ENCODE results near the gene ANKRD16.
A peak's percentile ranks its signal among the peaks of the same experiment; 100 is the strongest.
"Not testable (repeated sequence)": the region's sequence is repeated elsewhere in the genome, so short reads cannot be mapped to it uniquely, and the experiment has no call there.

The ANKRD16 gene

GRCh38 chr10:5889624-5890451, at the start of gene ANKRD16, which contains the start of gene FBH1:
Gene ANKRD16, minus strand, starts transcription at chr10:5889893. Its CDS starts 539 bp downstream, at chr10:5889354.
Gene FBH1, plus strand, starts transcription at chr10:5890243. Its CDS starts 103 bp downstream, at chr10:5890346.
- peak; percentile 95 to 97 (median 97) for DNase-seq (ENCODE audit: low read depth in 3 of 3)

GRCh38 chr10:5938291-5938690, 48.6 kb upstream of the ANKRD16 start:
- DNase-seq (ENCODE audit: low read depth in 3 of 3), result no peak

GRCh38 chr10:5937016-5937415, 47.3 kb upstream of the ANKRD16 start:
- DNase-seq (ENCODE audit: low read depth in 3 of 3), result no peak

GRCh38 chr10:5935628-5936027, 45.9 kb upstream of the ANKRD16 start:
- no peak for DNase-seq (ENCODE audit: low read depth in 3 of 3)

GRCh38 chr10:5933909-5934546, 44.3 kb upstream of the ANKRD16 start:
- DNase-seq (ENCODE audit: low read depth in 3 of 3), result no peak

- no peak for DNase-seq (ENCODE audit: low read depth in 3 of 3)
Measured at GRCh38 chr10:5932345-5932744, 42.7 kb upstream of the ANKRD16 start.

- DNase-seq (ENCODE audit: low read depth in 3 of 3), result no peak
Measured at GRCh38 chr10:5930272-5930671, 40.6 kb upstream of the ANKRD16 start.

GRCh38 chr10:5929442-5929841, 39.7 kb upstream of the ANKRD16 start:
- DNase-seq (ENCODE audit: low read depth in 3 of 3), result no peak

- no peak for DNase-seq (ENCODE audit: low read depth in 3 of 3)
Measured at GRCh38 chr10:5927306-5927705, 37.6 kb upstream of the ANKRD16 start.

- DNase-seq (ENCODE audit: low read depth in 3 of 3), result no peak
Measured at GRCh38 chr10:5924889-5925288, 35.2 kb upstream of the ANKRD16 start.

GRCh38 chr10:5921746-5922145, 32.1 kb upstream of the ANKRD16 start:
- DNase-seq (ENCODE audit: low read depth in 3 of 3), result no peak

GRCh38 chr10:5919568-5919967, 29.9 kb upstream of the ANKRD16 start:
- DNase-seq (ENCODE audit: low read depth in 3 of 3), result no peak

- no peak for DNase-seq (ENCODE audit: low read depth in 3 of 3)
Measured at GRCh38 chr10:5918763-5919162, 29.1 kb upstream of the ANKRD16 start.

GRCh38 chr10:5917305-5917704, 27.6 kb upstream of the ANKRD16 start:
- DNase-seq (ENCODE audit: low read depth in 3 of 3), result no peak

GRCh38 chr10:5915451-5915850, 25.8 kb upstream of the ANKRD16 start:
- DNase-seq (ENCODE audit: low read depth in 3 of 3), result no peak

GRCh38 chr10:5913736-5914135, 24.0 kb upstream of the ANKRD16 start:
- no peak for DNase-seq (ENCODE audit: low read depth in 3 of 3)

- no peak for DNase-seq (ENCODE audit: low read depth in 3 of 3)
Measured at GRCh38 chr10:5911670-5912069, 22.0 kb upstream of the ANKRD16 start.

- no peak for DNase-seq (ENCODE audit: low read depth in 3 of 3)
Measured at GRCh38 chr10:5910323-5911100, 20.8 kb upstream of the ANKRD16 start.

- DNase-seq (ENCODE audit: low read depth in 3 of 3), result not testable (repeated sequence)
Measured at GRCh38 chr10:5908676-5909075, 19.0 kb upstream of the ANKRD16 start.

GRCh38 chr10:5906651-5907050, 17.0 kb upstream of the ANKRD16 start:
- DNase-seq (ENCODE audit: low read depth in 3 of 3), result no peak

- no peak for DNase-seq (ENCODE audit: low read depth in 3 of 3)
Measured at GRCh38 chr10:5905854-5906507, 16.3 kb upstream of the ANKRD16 start.

- DNase-seq (ENCODE audit: low read depth in 3 of 3), result no peak
Measured at GRCh38 chr10:5904227-5904626, 14.5 kb upstream of the ANKRD16 start.
